HS-5 (cell line): ENCODE results near the gene NUCKS1.
A peak's percentile ranks its signal among the peaks of the same experiment; 100 is the strongest.

Experiments used
- DNase-seq: peaks from one replicate; pipeline ENCODE4 v3.0.0-alpha.2; 2012; ENCODE audit warnings: low read depth

Gene NUCKS1, protein sequence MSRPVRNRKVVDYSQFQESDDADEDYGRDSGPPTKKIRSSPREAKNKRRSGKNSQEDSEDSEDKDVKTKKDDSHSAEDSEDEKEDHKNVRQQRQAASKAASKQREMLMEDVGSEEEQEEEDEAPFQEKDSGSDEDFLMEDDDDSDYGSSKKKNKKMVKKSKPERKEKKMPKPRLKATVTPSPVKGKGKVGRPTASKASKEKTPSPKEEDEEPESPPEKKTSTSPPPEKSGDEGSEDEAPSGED

DNA sequence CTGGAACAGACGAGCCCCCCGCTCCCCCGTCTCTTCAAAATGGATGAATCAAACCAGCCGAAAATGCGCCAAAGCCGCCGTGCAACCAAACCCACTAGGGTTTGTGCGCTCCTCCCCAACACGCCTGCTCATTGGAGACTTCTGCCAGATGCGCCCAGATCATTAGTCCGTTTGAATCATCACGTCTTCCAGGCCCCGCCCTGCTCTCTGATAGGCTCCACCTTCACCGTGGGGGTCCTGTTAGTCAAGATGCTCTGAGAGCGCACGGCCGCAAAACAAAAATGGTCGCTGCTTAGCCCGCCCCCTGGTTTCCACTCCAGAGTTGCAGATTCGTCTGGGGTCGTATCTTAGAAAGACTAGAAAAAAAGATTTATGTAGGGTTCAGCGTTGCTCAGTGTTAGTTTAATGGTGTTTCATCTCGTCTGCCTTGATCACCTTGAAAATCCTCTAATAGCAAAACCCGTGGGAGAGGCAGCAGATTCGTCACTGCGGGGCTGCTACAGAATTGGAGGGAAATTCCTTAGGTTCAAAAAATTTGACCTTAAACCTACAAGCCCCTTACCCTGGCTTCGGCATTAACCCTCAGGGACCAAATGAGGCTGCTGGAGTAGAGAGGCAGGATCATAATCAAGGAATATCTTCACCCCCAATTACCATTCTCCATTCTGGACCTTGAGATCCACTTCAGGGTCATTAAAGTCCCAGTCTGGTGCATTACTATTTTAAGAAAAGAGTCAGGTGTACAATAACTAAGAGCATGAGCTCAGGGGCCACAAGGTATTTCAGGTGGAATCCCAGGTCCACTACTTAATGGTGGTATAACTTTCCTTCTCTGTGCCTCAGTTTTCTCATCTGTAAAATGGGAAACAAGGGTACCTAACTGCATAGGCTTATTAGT is at the start of gene NUCKS1:
Gene NUCKS1, minus strand, starts transcription at position 45 of the 898 bp plus-strand sequence. CDS start 209 bp downstream, outside the sequence.
- DNase-seq: peak; percentile 95

DNA sequence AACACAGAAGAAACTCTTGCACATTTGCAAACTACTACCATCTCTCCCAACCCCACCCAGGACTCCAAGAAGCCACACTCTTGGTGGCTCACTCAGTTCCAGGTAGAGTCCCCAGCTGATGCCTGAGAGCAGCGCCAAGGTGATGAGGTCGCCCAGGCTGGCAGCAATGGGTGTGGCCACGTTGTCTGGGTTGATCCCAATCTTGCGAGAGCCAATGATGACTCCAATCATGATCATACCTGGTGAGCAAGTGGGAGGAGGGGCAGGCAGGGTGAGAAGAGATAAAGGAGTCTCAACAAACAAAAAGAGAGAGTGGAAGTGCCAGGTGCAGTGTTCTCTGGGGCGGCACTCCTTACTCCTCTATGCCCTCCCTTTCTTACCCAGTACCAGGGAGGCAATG is 48.6 kb upstream of the NUCKS1 start:
- no peak for DNase-seq

DNA sequence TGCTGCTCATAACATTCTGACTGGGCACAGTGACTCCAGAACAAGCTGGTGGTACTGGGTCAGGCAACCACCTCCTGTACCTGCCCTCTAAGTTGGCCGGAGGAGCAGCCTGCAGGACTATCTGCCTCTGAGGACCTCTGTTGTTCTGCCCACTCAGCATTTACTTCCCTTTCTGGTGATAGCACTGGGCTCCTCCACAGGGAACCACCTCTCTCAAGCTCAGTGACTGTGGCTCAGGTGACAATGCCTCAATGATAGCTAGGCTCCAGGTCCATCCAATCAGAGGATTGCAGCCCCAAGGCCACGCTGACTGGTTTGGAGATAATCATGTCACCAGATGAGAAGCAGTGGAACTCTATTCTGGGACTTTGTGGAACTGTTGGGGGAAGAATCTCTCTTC is 47.2 kb upstream of the NUCKS1 start:
- no peak for DNase-seq

DNA sequence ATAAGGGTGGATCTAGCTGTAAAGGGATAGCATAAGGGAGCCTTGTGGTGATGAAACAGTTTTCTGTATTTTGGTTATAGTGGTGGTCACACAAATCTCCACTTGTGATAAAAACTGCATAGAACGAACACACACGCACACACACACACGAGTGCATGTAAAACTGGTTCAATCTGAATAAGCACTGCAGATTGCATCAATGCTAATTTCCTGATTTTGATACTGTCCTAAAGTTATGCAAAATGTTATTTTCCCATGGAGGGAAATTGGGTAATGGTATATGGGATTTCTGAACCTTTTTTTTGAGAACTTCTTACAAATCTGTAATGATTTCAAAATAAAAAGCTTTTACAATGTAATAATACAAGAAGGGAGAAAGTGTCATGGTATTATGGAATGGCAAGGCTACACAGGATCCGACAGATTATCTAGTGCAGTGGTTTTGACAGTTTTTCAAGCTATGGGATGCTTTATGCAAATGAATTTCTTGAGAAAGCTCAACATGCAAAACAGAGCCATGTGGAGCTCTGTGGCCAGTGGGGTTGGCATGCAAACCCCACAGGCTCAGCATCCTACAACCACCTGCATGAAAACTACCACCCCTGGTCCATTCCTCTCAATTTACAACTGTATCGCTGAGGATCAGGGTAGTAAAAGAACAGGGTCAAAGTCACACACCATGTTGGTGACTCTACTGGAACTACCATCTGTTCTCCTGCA is 44.2 kb upstream of the NUCKS1 start:
- DNase-seq: no peak

DNA sequence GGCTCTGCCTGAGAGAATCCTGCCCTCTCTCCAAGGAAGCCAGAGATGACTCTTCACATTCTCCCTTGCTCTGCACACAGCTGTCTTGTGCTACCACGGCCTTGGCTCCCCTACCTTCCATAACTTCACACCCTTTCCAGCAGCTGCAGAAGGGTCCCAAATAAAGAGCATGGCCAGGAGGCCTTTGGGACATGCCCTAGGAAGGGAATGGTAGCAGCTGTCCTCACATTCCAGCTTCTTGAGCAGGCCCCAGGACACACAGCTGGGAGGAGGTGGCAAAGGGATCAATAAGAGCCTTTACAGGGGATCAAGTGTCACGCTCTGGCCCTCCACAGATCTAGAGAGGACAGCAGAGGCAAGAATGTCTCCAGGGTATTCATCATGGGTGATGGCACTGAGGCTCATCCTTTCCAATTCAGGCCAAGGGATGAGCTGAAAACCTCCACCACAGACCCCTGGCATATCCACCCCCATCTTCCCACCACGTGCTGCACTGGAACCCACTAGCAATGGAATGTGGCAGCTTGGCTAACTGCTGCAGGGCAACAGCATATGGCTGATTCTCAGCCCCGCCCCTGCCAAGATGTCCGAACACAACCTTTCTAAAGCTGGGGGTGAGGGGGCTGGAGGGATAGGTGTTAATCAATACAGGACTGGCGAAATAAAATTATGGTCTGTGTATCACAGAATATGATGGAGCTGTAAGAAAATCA is 43.1 kb upstream of the NUCKS1 start:
- DNase-seq: no peak

DNA sequence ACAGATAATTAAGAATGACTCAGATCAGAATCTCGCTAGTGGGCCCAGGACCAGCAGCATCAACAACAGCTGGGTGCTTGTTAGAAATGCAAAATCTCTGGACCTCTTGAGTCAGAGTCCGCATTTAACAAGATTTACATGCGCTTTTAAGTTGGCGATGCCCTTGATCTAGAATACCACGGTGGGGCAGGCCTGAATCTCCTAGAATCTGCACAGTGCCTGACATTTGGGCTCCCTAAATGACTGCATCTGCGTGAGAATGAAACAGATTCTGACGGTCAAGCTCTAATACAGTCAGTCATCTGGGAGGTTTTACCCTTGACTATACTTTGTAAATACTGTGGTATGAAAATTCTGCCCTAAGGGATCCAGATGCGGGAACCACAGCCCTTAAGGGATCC is 42.5 kb upstream of the NUCKS1 start:
- DNase-seq: no peak

DNA sequence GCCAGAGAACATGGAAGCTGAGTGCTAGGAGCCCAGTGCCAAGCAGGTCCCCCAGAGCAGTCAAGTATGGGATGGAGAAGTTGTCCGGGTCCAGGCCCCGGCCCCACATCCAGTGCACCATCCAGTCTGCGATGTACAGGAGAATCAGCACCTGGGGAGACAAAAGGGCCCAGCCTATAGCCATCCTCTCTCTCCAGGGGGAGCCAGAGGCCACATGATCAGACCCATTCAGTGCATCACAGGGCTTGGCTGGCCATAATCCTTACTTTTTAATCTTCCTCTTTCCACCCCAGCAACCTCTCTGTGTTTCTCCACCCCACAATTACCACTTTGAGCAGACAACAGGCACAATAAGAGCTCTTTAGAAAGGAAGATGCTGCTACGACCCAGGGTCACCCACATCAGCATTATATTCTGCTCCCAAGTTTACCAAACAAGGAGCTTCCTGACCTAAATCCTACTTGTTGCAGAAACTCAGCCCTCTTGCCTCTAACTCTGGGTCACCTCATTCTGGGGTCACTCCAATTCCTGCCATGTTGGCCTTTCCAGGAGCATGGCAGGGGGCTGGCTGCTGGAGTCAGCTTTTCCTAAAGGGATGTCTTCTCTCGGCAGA is 41.7 kb upstream of the NUCKS1 start:
- no peak for DNase-seq

DNA sequence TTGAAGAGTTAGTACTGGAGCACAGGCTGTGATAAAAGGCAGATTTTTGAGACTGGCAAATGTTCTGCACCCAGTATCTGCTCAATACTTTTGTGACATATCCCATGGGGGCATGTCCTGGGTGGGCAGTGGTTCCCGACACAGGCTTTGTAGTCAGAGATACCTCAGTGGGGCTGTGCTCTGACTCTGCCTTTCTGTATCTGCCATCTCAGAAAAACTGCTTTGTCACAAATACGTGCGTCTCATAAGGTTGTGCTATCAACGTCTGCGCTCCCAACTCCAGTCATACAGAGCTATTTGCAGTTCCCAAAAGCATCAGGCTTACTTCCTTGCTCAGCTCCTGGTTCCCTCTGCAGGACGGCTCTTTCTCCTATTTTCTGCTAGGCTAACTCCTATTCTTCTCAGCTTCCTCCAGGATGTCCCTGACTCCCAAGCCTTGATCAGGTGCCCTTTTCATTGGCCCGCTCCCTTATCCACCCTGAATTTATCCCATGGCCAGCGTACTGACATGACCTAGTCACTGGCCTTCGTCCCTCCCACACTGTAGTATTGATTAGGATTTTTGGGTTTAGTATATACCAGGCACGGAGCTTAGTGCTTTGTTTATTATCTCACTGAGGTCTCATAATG is 37.4 kb upstream of the NUCKS1 start:
- DNase-seq: no peak

DNA sequence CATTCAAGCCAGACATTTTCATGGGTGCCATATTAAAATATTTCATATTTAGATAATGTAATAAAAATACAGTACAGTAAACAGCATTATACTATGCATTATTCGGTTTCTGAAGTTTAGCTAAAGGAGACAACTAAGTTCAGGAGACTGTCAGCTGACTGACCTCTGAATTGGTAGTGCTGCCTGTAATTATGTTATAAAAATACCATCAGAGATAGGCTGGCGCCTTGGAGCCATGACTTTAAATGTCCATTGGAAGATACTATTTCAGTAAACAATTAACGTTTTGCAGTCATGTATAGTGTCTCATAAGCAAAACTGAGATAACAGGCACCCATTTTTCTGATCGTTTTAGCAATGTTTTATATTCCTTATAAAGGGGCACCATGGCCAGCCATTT is 36.6 kb upstream of the NUCKS1 start:
- DNase-seq: no peak

DNA sequence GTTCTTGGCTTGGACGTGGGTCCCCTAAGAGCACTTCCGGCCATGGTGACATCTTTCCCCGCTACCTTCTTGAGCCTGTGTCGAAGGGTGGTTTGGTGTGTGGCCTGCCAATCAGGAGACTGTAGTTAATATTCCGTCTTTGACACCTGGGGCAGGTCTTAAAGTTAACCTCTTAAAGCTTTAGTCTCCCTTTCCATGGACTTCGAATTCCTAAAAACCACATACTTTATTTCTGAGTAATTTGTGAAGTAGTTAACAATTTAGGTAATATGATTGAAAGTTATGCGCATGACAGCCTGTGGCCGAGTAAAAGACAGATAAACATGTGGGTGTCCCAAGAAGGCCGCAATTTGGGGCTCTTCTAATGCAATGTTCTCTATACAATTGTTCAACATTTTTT is 35.5 kb upstream of the NUCKS1 start:
- no peak for DNase-seq

DNA sequence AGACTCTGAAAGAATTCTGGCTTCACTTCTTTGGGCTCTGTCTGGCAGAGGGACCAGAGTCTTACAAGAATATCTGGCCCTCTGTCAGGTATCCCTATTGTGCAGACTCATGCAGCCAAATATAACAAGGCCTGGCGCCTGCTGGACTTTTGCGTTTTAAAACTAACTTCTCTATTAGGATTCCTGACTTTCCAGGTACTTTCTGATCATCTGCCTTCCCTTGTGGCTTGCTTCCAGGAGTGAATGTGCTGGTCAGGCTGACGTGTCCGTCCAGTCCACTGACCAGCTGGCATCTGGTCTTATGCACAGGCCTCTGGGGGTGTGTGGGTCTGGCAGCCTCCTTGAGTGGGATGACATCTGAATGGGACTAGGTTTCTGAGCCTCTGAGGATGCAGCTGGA is 33.9 kb upstream of the NUCKS1 start:
- DNase-seq: no peak

DNA sequence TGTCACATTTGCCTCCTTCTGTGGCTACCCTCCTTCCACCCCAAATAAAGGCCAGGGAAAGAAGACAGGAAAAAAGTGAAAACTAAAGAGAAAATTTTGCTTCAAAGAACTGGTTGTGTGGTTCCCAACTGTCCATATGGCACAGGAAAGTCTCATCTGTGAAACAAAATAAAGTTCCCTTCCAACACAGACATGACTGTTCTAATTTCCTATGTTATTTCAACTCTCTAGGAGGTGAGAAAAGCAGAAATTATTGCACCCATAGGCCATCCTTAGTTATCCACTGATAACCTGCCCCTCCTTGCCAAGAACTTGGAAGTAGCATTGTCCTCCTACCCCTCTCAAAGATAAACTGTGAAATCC is 33.4 kb upstream of the NUCKS1 start:
- no peak for DNase-seq

DNA sequence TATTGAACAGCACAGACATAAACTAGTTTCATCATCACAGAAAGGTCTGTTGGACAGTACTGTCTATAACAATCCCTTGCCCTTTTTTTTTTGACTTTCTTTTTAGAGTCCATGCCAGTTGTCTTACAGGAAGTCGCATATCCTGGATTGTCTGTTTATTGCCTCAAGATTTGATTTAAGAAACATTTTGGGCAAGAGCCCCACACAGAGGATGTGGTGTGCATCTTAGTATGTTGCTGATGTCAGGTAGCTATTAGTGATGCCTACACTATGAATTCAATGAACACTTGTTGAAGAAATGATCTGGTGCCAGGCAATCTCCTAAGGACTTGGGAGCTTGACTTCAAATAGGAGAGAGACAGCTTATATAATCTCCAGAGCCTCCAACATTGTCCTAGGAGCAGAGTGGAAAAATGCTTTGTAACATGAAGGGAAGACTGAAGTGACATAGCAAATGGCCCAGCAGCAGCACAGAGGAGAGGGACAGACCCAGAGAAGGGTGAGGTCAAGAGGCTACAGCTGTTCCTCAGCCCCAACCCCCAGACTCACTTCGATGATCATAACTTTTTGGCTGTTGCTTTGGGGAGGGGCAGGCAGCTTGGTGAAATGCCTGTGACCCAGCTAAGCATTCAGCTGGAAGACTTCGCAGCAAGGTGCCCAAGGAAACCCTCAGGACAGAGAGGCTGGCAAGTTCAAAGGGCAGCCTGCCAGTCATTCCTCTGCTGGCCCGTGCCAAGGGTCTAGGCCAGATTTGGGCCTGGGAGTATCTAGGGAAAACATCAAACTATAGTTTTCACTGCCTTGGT is 32.8 kb upstream of the NUCKS1 start:
- no peak for DNase-seq

DNA sequence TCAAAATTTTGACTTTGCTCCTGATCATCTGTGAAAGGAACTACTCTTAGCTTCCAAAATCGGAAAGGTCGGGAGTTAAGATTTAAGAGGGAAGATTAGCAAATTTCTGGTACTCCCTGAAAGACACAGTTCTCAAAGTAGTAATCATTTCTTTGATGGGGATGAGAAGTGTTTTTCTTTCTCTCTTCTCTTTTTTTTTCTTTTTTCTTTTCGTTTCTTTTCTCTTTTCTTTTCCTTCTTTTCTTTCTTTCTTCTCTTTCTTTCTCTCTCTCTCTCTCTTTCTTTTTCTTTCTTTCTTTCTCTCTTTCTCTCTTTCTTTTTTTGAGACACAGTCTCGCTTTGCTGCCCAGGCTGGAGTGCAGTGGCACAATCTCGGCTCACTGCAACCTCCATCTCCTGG is 30.4 kb upstream of the NUCKS1 start:
- no peak for DNase-seq

DNA sequence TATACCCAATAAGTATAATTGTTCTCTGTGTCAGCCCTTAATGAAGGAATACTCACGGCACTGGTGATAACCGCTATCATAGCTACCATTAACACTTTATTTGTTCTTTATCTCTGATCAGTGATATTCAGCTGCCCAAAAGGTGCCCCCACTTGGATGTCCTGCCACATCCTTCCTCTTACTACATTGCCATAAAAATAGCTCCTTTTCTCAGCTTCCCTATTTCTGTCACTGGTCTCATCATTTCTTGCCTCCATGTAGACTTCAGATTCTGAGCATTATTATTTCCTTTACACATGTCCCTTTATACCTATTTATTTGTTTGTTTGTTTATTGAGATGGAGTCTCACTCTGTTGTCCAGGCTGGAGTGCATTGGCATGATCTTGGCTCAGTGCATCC is 28.0 kb upstream of the NUCKS1 start:
- no peak for DNase-seq

DNA sequence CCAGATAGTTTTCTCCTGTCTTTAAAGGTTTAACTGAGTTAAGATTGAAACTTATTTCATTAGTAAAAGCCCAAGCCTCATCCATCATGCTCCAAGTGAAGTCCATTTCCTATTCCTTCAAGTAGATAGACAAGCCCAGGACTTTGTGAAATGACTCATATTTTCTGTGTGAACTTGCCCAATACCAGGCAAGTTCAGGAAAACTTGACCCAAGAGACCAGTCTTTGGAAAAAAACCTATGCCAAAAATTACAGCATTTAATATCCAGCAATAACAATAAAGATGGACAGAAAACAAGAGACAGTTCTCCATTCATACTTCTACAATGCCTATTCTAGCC is 25.7 kb upstream of the NUCKS1 start:
- DNase-seq: peak; percentile 9

DNA sequence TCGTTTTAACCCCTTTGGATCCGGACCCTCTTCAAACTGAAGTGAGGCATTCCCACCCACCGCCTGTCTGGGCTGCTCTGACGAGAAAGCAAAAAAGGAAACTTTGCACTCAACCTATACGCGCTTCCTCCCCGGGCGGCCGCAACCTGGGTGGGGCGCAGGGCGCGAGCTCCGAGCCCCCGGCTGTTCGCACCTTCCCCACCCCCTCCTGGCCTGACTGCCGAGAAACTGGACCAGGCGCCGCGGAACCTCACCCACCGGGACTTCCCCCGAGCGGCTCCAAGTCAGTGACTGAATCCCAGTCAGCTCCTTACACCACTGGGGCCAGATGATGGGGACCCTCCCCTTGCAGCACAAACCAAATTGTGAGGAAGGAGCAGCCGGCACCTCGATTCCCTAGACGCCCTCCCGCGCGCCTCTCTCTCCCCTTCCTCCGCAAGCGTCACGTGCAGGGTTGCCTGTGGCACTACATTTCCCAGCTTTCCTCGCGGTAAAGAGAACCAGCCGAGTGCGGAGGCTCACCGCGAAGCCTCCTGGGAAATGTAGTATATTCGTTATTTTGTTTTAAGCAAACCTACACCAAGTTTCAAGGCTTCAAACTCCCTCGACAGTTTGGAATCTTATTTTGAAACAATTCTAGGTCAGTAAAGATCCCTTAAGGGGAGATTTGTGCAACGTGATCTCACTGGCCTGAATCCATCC is 25.2 kb upstream of the NUCKS1 start, which contains the start of gene RAB29:
Gene RAB29, minus strand, starts transcription at position 468 of the 702 bp plus-strand sequence. CDS start 526 bp downstream, outside the sequence.
- DNase-seq: peak; percentile 64

DNA sequence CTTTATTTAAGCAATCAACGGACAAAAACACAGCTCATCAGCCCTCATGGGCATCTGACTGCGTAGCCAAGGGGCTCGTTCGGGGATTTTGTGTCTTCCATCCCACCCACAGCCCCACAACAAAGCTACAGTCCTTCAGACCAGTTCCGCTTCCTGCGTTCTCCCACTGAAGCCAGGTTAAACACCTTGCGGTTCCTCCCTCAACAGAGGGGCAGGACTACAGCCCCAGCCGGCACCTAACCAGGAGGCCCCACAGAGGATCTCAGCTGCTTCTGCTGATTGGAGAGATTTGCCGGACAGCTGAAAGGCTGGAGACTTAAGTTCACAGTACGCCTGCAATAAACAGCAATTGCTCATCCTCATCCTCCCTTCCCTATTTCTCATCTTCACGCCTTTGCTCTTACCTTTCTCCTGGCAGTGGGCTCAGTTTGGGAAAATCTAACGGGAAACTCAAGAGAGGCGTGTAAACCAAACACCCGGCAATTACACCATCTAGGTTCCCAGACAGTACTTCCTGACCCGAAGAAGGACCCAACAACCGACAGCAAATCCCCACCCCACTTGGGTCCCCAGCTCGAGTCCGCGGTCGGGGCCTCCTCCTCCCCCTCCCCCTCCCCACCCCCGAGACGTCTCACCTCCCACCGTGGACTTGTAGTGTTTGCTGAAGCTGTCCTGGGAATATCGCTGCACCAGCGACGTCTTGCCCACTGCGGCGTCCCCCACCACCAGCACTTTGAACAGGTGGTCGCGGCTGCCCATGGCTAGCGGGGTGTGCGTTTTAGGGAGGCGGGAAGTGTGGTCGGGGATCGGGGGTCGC is 24.4 kb upstream of the NUCKS1 start:
- DNase-seq: no peak

DNA sequence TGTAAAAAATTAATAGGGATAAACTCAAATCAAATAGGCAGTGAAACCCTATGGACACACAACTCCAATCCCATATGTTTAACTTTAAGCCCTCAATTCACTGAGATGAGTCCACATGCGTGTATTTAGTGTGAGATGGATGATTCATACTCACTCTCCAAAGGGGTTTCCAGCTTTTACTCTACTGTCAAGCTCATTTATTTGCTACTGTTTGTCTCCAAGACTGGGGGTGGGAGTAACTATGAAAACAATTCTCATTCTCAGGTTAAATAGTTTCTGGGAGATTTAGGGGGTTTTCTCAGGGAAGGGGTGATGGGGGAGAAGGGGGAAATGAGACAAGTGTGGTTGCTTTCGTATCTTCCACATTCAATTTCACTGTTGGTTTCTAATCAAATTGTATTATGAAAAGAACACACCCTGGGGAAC is 22.6 kb upstream of the NUCKS1 start:
- DNase-seq: no peak
